ENCODE data around the gene TMEM141.
"Not testable (repeated sequence)": the region's sequence is repeated elsewhere in the genome, so short reads cannot be mapped to it uniquely, and the experiment has no call there.

TMEM141 gene

GRCh38 chr9:136773386-136774044 is 17.6 kb upstream of the TMEM141 start:
- DNase-seq (ENCODE audit: low spot score), result no peak

GRCh38 chr9:136774416-136775045 is 16.6 kb upstream of the TMEM141 start:
- DNase-seq (ENCODE audit: low spot score), result no peak

DNA sequence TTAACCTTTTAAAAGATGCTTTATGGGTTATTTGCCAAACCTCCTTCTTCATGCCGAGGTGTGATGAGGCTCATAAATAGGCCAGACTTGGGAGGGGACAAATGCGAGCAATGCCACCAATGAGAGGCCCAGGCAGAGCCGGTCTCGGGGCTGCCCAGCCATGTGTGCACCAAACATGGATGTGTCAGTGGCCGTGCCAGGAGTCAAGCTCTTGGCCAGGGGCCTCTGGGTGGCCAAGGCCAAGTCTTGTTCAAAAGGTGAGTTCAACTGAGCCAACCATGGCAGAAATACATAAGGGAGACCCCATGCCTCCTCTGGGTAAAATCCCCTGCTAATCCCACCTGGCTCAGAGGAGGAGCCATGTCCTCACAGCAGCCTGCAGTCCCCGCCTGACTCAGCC is 16.0 kb upstream of the TMEM141 start:
- no peak for DNase-seq (ENCODE audit: low spot score)

DNA sequence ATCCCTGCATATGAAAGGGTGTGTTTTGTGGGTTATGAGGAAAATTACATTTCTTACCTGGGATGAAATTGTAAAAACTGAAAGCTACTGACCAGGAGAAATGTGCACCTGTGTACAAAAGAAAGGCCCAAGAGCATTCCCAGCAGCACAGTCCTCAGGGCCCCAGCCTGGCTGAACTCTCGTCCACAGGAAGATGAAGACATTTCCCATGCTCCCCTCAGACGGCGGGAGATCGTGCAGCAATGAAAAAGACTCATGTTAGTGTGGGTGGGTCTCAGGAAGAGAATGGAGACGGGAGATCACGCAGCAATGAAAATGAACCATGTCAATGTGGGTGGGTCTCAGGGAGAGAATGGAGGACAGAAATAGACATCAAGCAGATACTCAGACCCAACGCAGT is 14.2 kb upstream of the TMEM141 start:
- DNase-seq (ENCODE audit: low spot score), result no peak

DNA sequence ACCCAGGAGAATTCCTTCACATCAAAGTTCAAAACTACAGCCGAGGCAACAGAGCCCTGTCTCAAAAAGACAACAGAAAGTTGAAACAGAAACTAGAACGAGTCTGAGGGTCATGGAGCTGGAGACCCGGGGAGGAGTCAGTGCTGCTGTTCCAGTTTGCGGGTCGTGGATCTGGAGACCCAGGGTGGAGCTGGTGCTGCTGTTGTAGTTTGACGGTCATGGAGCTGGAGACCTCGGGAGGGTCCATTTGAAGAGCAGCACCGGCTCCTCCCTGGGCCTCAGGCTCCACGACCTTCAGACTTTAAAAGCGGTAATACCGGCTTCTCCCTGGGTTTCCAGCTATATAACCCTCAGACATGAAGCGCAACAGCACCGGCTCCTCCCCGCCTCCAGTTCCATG is 13.8 kb upstream of the TMEM141 start:
- DNase-seq (ENCODE audit: low spot score), result no peak

- no peak for DNase-seq (ENCODE audit: low spot score)
Observed at GRCh38 chr9:136779808-136780207, 11.3 kb upstream of the TMEM141 start.

GRCh38 chr9:136782452-136782851 is 8.7 kb upstream of the TMEM141 start:
- no peak for DNase-seq (ENCODE audit: low spot score)

DNA sequence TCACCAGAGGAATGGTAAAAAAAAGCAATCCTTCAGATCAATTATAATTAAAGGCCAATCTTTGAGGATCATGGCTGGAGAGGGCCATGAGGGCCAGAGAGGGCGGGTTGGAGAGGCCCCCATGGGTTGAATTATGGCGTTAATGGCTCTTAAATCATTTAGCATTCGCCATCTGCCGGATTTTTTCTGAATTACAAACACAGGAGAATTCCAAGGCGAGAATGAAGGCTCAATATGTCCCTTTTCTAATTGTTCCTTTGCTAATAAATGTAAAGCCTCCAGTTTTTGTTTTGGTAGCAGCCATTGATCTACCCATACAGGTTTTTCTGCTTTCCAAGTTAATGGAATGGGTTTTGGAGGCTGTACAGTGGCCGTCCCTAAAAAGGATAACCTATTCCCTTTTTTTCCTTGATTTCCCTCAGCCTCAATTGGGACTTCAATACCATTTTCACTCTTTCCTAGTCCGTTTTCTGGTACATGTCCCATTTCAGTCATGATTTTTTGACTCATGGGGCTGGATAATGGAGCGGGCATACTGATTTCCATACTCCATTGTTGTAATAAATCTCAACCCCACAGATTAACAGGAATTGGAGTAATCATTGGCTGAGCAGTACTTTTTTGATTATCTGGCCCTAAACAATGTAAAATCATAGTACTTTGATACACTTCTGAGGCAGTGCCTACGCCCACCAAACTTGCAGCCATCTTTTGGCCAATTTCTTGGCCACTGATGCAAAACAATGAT is 6.7 kb upstream of the TMEM141 start:
- no peak for DNase-seq (ENCODE audit: low spot score)

- no peak for DNase-seq (ENCODE audit: low spot score)
Observed at GRCh38 chr9:136784997-136785361, 6.2 kb upstream of the TMEM141 start.

GRCh38 chr9:136785565-136786355 is 5.4 kb upstream of the TMEM141 start:
- not testable (repeated sequence) for DNase-seq (ENCODE audit: low spot score)

GRCh38 chr9:136786451-136786850 is 4.7 kb upstream of the TMEM141 start:
- DNase-seq (ENCODE audit: low spot score), result no peak

GRCh38 chr9:136786983-136787382 is 4.2 kb upstream of the TMEM141 start:
- not testable (repeated sequence) for DNase-seq (ENCODE audit: low spot score)

- no peak for DNase-seq (ENCODE audit: low spot score)
Observed at GRCh38 chr9:136787690-136788400, 3.3 kb upstream of the TMEM141 start.

DNA sequence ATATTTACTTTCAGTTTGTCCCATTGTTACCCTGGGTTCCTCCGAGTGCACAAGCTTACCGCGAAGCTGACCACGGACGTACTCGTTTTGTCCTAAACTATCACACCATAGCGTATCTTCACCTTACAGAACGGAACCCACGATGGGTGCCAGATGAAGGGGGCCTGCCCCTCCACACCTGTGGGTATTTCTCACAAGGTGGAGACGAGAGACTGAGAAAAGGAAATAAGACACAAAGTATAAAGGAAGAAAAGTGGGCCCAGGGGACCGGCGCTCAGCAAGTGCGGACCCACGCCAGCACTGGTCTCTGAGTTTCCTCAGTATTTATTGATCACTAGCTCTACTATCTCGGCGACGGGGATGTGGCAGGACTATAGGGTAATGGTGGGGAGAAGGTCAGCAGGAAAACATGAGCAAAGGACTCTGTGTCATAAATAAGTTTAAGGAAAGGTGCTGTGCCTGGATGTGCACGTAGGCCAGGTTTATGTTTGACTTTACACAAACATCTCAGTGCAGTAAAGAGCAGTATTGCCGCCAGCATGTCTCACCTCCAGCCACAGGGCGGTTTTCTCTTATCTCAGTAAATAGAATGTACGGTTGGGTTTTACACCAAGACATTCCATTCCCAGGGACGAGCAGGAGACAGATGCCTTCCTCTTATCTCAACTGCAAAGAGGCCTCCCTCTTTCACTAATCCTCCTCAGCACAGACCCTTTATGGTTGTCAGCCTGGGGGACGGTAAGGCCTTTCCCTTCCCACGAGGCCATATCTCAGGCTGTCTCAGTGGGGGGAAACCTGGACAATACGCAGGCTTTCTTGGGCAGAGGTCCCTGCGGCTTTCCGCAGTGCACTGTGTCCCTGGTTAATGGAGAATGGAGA is 2.3 kb upstream of the TMEM141 start:
- not testable (repeated sequence) for DNase-seq (ENCODE audit: low spot score)

DNA sequence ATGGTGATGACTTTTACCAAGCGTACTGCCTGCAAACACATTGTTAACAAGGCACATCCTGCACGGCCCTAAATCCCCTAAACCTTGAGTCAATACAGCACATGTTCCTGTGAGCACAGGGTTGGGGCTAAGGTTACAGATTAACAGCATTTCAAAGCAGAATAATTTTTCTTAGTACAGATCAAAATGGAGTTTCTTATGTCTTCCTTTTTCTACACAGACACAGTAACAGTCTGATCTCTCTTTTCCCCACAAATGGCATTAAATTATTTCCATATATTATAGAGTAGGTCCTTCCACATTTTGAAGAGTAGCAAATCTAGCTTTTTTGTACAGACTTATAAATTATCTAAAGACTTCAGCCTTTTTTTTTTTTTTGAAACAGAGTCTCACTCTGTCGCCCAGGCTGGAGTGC is 1.6 kb upstream of the TMEM141 start:
- DNase-seq (ENCODE audit: low spot score), result no peak

GRCh38 chr9:136791516-136792276 is 552 bp downstream of the TMEM141 start:
- no peak for DNase-seq (ENCODE audit: low spot score)

DNA sequence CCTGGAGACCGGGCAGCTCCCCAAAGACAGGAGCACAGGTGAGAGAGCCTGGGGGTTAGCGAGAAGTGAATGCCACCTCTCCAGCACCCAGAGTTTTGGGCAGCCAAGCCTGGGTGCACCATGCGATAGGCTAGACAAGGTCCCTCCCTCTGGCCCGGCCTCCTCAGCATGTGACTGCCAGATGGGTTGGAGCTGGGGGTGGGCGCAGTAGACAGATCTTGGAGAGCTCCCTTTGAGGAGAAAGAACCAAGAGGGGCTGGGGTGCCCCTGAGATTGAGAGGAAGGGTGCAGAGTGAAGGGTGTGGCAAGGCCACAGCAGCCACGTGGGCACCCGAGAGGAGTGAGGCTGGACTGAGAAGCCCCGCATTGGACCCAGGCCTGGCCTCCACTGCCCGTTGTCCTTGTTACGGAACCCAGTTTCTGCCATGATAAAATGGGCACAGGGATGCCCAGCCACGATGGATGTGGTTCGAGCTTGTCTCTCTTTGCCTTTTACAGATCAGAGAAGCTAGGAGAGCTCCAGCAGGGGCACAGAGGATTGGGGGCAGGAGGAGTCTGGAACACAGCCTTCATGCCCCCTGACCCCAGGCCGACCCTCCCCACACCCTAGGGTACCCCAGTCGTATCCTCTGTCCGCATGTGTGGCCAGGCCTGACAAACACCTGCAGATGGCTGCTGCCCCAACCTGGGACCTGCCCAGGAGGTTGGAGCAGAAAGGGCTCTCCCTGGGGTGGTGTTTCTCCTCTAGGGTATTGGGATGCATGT is 1.4 kb downstream of the TMEM141 start:
- no peak for DNase-seq (ENCODE audit: low spot score)

- no peak for DNase-seq (ENCODE audit: low spot score)
Observed at GRCh38 chr9:136793086-136793946, 2.2 kb downstream of the TMEM141 start.
